ENCODE results near the gene SSTR3. TPM values are rescaled to one million over a fixed set of nuclear protein-coding genes. Genes with fewer than 3 reads are reported as not detected.

SSTR3 gene
- total and polyA plus RNA-seq, 2 of the 4 experiments (the other 2 are of a cell fraction) = under 0.01 to 0.07 TPM

DNA sequence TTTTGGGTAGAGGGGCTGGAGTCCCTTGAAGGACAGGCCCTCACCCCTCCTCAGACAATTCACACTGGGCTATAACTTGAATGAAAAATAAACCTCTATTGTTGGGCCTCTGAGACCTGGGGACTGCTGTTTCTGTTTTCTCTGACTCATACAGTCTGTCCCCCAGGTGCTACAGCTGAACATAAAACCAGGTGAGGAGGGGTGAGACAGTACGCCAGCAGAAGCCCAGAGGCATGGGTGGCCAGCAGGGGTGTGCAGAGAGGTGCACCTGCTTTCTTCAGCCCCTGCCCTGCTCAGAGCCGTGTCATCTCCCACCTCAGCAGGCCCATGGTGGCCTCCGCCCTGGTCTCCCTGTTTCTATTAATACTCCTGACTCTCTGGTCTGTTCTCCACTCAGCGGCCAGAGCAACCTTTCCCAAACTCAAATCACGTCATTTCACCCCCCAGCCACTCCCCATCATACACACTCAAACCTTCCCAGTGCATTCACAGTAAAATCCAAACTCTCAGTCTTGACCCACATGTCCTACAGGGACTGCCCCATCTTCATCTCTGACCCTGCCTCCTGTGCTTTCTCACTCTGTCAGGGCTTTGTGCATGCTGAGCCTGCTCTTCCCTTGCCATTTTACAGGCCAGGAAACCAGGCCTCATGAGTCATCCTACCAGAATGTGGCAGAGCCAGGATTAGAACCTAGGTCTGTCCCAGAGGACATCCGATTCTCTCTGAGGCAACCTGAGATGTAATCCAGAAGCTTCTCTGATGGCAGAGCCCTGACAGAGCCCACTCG lies 57.2 kb downstream of the SSTR3 start:
- Histone ChIP-seq H2BK20ac (ENCODE audit: low read depth, low read length) (no peak overlapping the region), H4K20me1 (ENCODE audit: insufficient read depth, low read length) (no peaks in the 10 kb centered on the region), H2BK120ac (ENCODE audit: low read depth, low read length) (no peak overlapping the region), H2AK9ac (replicated peaks; ENCODE audit: low read depth, low read length, poor library complexity) (no peak overlapping the region), H3K14ac (replicated peaks; ENCODE audit: low read depth, low read length) (no peak overlapping the region), H2AK5ac (ENCODE audit: low read depth, low read length) (no peak overlapping the region), H3K9ac (ENCODE audit: low read depth, low read length) (no peak overlapping the region), H3K18ac (ENCODE audit: low read depth, low read length) (no peak overlapping the region), H3K4ac (ENCODE audit: low read depth, low read length) (no peak overlapping the region), H2BK15ac (ENCODE audit: low read depth, low read length) (no peak overlapping the region), H3K27ac (ENCODE audit: insufficient read depth, low read length) (no peak overlapping the region), H4K91ac (ENCODE audit: insufficient read depth, low read depth, low read length) (no peak overlapping the region), H3K4me3 (ENCODE audit: insufficient read depth, low read depth, low read length) (no peak overlapping the region), H3K36me3 (ENCODE audit: control insufficient read depth, insufficient read depth, low read length) (no peaks in the 10 kb centered on the region), H3K27me3 (ENCODE audit: control insufficient read depth, insufficient read depth, low read length) (peaks cover 19% of the 10 kb centered on the region; the same call in 1 of the 2 replicates), H3K4me2 (ENCODE audit: low read depth, low read length) (no peak overlapping the region), H3K56ac (ENCODE audit: extremely low read depth, insufficient read depth, low read length) (no peak overlapping the region), H3K9me1 (ENCODE audit: insufficient read depth, low read length) (peaks cover 2% of the 10 kb centered on the region; the same call in 1 of the 2 replicates), H2BK5ac (ENCODE audit: low read depth, low read length, poor library complexity, severe bottlenecking) (no peak overlapping the region), H2AFZ (replicated peaks; ENCODE audit: low read length, poor library complexity) (no peak overlapping the region), H3K4me1 (ENCODE audit: control insufficient read depth, insufficient read depth, low read length) (no peaks in the 10 kb centered on the region), H3K23ac (ENCODE audit: low read depth, low read length) (no peak overlapping the region), H4K8ac (ENCODE audit: low read depth in 2 of 2, low read length in 2 of 2) (no peak overlapping the region), H4K5ac (ENCODE audit: low read depth, low read length) (no peak overlapping the region), H3K9me3 (ENCODE audit: control insufficient read depth, insufficient read depth, low read length) (peaks cover 4% of the 10 kb centered on the region), H3K79me1 (ENCODE audit: low read depth in 1 of 2, low read length in 2 of 2) (no peaks in the 10 kb centered on the region)
- TF ChIP-seq, protein P1, sequence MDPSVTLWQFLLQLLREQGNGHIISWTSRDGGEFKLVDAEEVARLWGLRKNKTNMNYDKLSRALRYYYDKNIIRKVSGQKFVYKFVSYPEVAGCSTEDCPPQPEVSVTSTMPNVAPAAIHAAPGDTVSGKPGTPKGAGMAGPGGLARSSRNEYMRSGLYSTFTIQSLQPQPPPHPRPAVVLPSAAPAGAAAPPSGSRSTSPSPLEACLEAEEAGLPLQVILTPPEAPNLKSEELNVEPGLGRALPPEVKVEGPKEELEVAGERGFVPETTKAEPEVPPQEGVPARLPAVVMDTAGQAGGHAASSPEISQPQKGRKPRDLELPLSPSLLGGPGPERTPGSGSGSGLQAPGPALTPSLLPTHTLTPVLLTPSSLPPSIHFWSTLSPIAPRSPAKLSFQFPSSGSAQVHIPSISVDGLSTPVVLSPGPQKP (IDR thresholded peaks at IDR 0.05; ENCODE audit: borderline replicate concordance, low read depth, low read length) = no peak
- CTCF ChIA-PET = no interaction called here
- BruUV-seq (replicated peaks) = no TSS peak
- WGBS, 2 experiments (ENCODE audit: extremely low coverage in 2 of 2, insufficient read length in 1 of 2) = 71% methylated on average over 1 of the region's 7 CpGs; no CpG with 5 or more reads in 1 of the 2 experiments
- in situ Hi-C loops (cut with MboI; ENCODE audit: low sequenced_read_pairs) (no loop called here), intact Hi-C loops (cut with micrococcal nuclease) (no loop called here), dilution Hi-C loops (cut with HindIII; ENCODE audit: low sequenced_read_pairs, unreplicated experiment) (no loop called here)
- no peak for DNase-seq
- POLR2A ChIA-PET (ENCODE audit: unreplicated experiment) = no interaction called here
- ATAC-seq (ENCODE audit: low read depth) = no peak

Small RNAs within 50 kb of the gene (microRNA-seq; reads per million reads assigned to microRNA genes)
- not detected for gene Z82188.1 (ENCODE audit: insufficient read depth, insufficient read length)

Small RNAs within 50 kb of the gene (small RNA-seq; reads per million reads assigned to genes)
- 0 reads per million in 5 experiments for gene Z82188.1

Other genes starting within 250 kb of the SSTR3 start
- 26.9 and 31.7 TPM in 2 replicates for gene TST, start 193.0 kb downstream of the SSTR3 start, total RNA-seq (2012; rRNA removed)
- gene TST, start 193.0 kb downstream of the SSTR3 start, polyA plus RNA-seq (2012; rRNA removed) = 37.7 and 44.0 TPM in 2 replicates
- 19.2 and 22.5 TPM in 2 replicates for gene MPST, start 192.7 kb downstream of the SSTR3 start, total RNA-seq (2012; rRNA removed)
- gene MPST, start 192.7 kb downstream of the SSTR3 start, polyA plus RNA-seq (2012; rRNA removed) = 43.0 and 60.2 TPM in 2 replicates
- 28.3 and 29.2 TPM in 2 replicates for gene KCTD17, start 160.7 kb downstream of the SSTR3 start, total RNA-seq (2012; rRNA removed)
- gene KCTD17, start 160.7 kb downstream of the SSTR3 start, polyA plus RNA-seq (2012; rRNA removed) = 37.3 and 37.8 TPM in 2 replicates
- not detected in 2 replicates for gene TMPRSS6, start 102.8 kb downstream of the SSTR3 start, total RNA-seq (2012; rRNA removed)
- not detected in 2 replicates for gene TMPRSS6, start 102.8 kb downstream of the SSTR3 start, polyA plus RNA-seq (2012; rRNA removed)
- gene IL2RB, start 62.6 kb downstream of the SSTR3 start, total RNA-seq (2012; rRNA removed) = not detected in 2 replicates
- 1.0 and 1.2 TPM in 2 replicates for gene IL2RB, start 62.6 kb downstream of the SSTR3 start, polyA plus RNA-seq (2012; rRNA removed)
- 1.1 TPM in 2 replicates for gene C1QTNF6, start 24.2 kb downstream of the SSTR3 start, total RNA-seq (2012; rRNA removed)
- 10.0 and 10.9 TPM in 2 replicates for gene C1QTNF6, start 24.2 kb downstream of the SSTR3 start, polyA plus RNA-seq (2012; rRNA removed)
- gene RAC2, start 31.8 kb upstream of the SSTR3 start, total RNA-seq (2012; rRNA removed) = 10.0 and 11.1 TPM in 2 replicates
- 72.3 and 77.1 TPM in 2 replicates for gene RAC2, start 31.8 kb upstream of the SSTR3 start, polyA plus RNA-seq (2012; rRNA removed)
- gene CYTH4, start 70.0 kb upstream of the SSTR3 start, total RNA-seq (2012; rRNA removed) = 0.28 and 0.36 TPM in 2 replicates
- gene CYTH4, start 70.0 kb upstream of the SSTR3 start, polyA plus RNA-seq (2012; rRNA removed) = 0.55 and 0.85 TPM in 2 replicates
- gene ELFN2, start 215.0 kb upstream of the SSTR3 start, total RNA-seq (2012; rRNA removed) = 0.72 and 0.83 TPM in 2 replicates
- gene ELFN2, start 215.0 kb upstream of the SSTR3 start, polyA plus RNA-seq (2012; rRNA removed) = 5.0 and 6.3 TPM in 2 replicates